Gastrocnemius medialis (tissue), 4 donors: Measurements from ENCODE around the gene PDLIM7.
A peak's percentile ranks its signal among the peaks of the same experiment; 100 is the strongest.

Experiments used
- CTCF ChIP-seq, 5 experiments: fragments of 450-650 bp in 3 of 5; fragments of 200-600 bp in 2 of 5; sonication (generic) in 2 of 5; IDR thresholded peaks in 4 of 5; conservative IDR thresholded peaks in 1 of 5; 1 replicate in 4 of 5; 2 replicates in 1 of 5; pipeline ENCODE4 v1.5.1; 2016 to 2019; ENCODE audit warnings: antibody characterized with exemption in 5 of 5, mild to moderate bottlenecking in 3 of 5, moderate library complexity in 3 of 5
- POLR2A ChIP-seq, 2 donors: fragments of 450-650 bp; IDR thresholded peaks; one replicate each; pipeline ENCODE4 v1.6.1; 2017; ENCODE audit warnings: antibody characterized with exemption in 2 of 2, mild to moderate bottlenecking in 2 of 2, moderate library complexity in 2 of 2

GRCh38 chr5:177454397-177455035 is 42.9 kb downstream of the PDLIM7 start:
- TF ChIP-seq CTCF (IDR thresholded peaks at IDR 0.05 in 4 of 5, conservative IDR thresholded peaks at IDR 0.05 in 1 of 5) = peak; percentile 87 to 98 (median 97)
- peak; percentile 5 to 16 for TF ChIP-seq POLR2A (IDR thresholded peaks at IDR 0.05)
